Endothelial cell of umbilical vein (primary cell): ENCODE results near the gene CFAP99. TPM values are rescaled to one million over a fixed set of nuclear protein-coding genes. Genes with fewer than 3 reads are reported as not detected.

Source experiments
- BruUV-seq: library from RNA; stranded (reverse); fragments of 400-500 nt; replicated peaks from 2 replicates; lab custom pipeline; 2021; lab: Mats Ljungman, UMichigan
- CTCF ChIA-PET: fragments of 300-600, 350-600 bp; sonication (Branson Sonifier 250); formaldehyde crosslinking; loops from one replicate; lab custom pipeline; 2021; ENCODE audit warnings: antibody characterized with exemption, inconsistent platforms; lab: Charles Lee
- POLR2A ChIA-PET: fragments of 300-600, 350-600 bp; sonication (Branson Sonifier 250); formaldehyde crosslinking; loops from one replicate; lab custom pipeline; 2021; ENCODE audit warnings: antibody characterized with exemption, inconsistent platforms; lab: Charles Lee
- DNase-seq: peaks from one replicate; pipeline ENCODE4 v3.0.0-alpha.2; 2011; ENCODE audit warnings: low read depth, low spot score
- FAIRE-seq: peaks from 2 replicates; lab custom pipeline; 2011; peaks lifted over from hg19 to GRCh38; lab: Jason Lieb, UNC
- H2AFZ ChIP-seq: 2 replicates; pipeline ENCODE4 v1.6.0; 2012; ENCODE audit warnings: low read depth, low read length, control low read depth, inconsistent platforms
- H3K27ac ChIP-seq: 2 replicates; pipeline ENCODE4 v1.5.1; 2011; ENCODE audit warnings: low read depth, mild to moderate bottlenecking, control low read depth, low read length, moderate library complexity; ENCODE audit not compliant: insufficient read depth
- H3K27me3 ChIP-seq, 2 experiments: 2 replicates each; pipeline versions ENCODE4 v1.6.0 to v1.6.1; 2011; ENCODE audit warnings: low read length in 2 of 2, mixed read lengths in 1 of 2; ENCODE audit not compliant: control insufficient read depth in 2 of 2, insufficient read depth in 2 of 2
- H3K36me3 ChIP-seq, 2 experiments: 2 replicates in 1 of 2; 3 replicates in 1 of 2; pipeline ENCODE4 v1.5.1; 2011; ENCODE audit warnings: low read length in 2 of 2, mild to moderate bottlenecking in 1 of 2, moderate library complexity in 1 of 2; ENCODE audit not compliant: control insufficient read depth in 2 of 2, insufficient read depth in 2 of 2; ENCODE audit errors: extremely low read depth in 1 of 2
- H3K4me1 ChIP-seq: 3 replicates; pipeline ENCODE4 v1.5.1; 2011; ENCODE audit warnings: mild to moderate bottlenecking, low read length; ENCODE audit not compliant: control insufficient read depth, insufficient read depth; ENCODE audit errors: extremely low read depth
- H3K4me2 ChIP-seq: 2 replicates; pipeline ENCODE4 v1.6.1; 2011; ENCODE audit warnings: low read length, control low read depth, mixed read lengths; ENCODE audit not compliant: insufficient read depth
- H3K4me3 ChIP-seq, 3 experiments: fragments of 200-600 bp in 1 of 3; sonication (generic), shearing (Covaris generic) in 1 of 3; replicated peaks in 1 of 3; 2 replicates each; pipeline ENCODE4 v1.5.1; 2011 to 2016; ENCODE audit warnings: control low read depth in 3 of 3, low read length in 3 of 3, mild to moderate bottlenecking in 2 of 3, inconsistent platforms in 1 of 3, low read depth in 1 of 3, moderate library complexity in 1 of 3; ENCODE audit not compliant: insufficient read depth in 1 of 3
- H3K79me2 ChIP-seq: 2 replicates; pipeline ENCODE4 v1.6.0; 2012; ENCODE audit warnings: low read length, inconsistent platforms; ENCODE audit not compliant: control insufficient read depth, insufficient read depth
- H3K9ac ChIP-seq: replicated peaks from 2 replicates; pipeline ENCODE3; 2011; ENCODE audit warnings: low read length, control low read depth; ENCODE audit not compliant: insufficient read depth; ENCODE audit errors: extremely low read depth
- H3K9me1 ChIP-seq: replicated peaks from 3 replicates; pipeline ENCODE4 v1.6.0; 2011; ENCODE audit warnings: mild to moderate bottlenecking, low read length; ENCODE audit not compliant: control insufficient read depth, insufficient read depth; ENCODE audit errors: extremely low read depth
- H3K9me3 ChIP-seq: replicated peaks from 2 replicates; pipeline ENCODE4 v1.5.1; 2012; ENCODE audit warnings: low read length, inconsistent platforms; ENCODE audit not compliant: control insufficient read depth, insufficient read depth
- H4K20me1 ChIP-seq: replicated peaks from 2 replicates; pipeline ENCODE3; 2011; ENCODE audit warnings: mild to moderate bottlenecking, low read length; ENCODE audit not compliant: control insufficient read depth, insufficient read depth; ENCODE audit errors: extremely low read depth
- EZH2 ChIP-seq: IDR thresholded peaks from 2 replicates; pipeline ENCODE4 v1.6.1; 2012; ENCODE audit warnings: borderline replicate concordance, low read depth, mild to moderate bottlenecking, moderate library complexity, low read length, inconsistent platforms; ENCODE audit not compliant: severe bottlenecking
- FOS ChIP-seq: IDR thresholded peaks from 2 replicates; pipeline ENCODE4 v1.6.1; 2011; ENCODE audit warnings: mild to moderate bottlenecking, low read length, moderate library complexity, borderline replicate concordance; ENCODE audit not compliant: insufficient read depth
- GATA2 ChIP-seq: IDR thresholded peaks from 2 replicates; pipeline ENCODE4 v1.7.0; 2011; ENCODE audit warnings: low read depth, mild to moderate bottlenecking, moderate library complexity, mixed read lengths, low read length; ENCODE audit not compliant: insufficient read length, insufficient read depth
- JUN ChIP-seq: IDR thresholded peaks from 2 replicates; pipeline ENCODE4 v1.6.1; 2011; ENCODE audit warnings: borderline replicate concordance, low read depth; ENCODE audit not compliant: insufficient read length, insufficient read depth
- MYC ChIP-seq: IDR thresholded peaks from one replicate; pipeline ENCODE4 v1.6.1; 2011; ENCODE audit warnings: mild to moderate bottlenecking, low read depth, low read length
- POLR2A ChIP-seq: IDR thresholded peaks from 2 replicates; pipeline ENCODE4 v1.6.1; 2012; ENCODE audit warnings: low read depth, mild to moderate bottlenecking, control low read depth, low read length
- POLR2AphosphoS5 ChIP-seq: IDR thresholded peaks from 2 replicates; pipeline ENCODE4 v1.6.1; 2012; ENCODE audit warnings: low read depth, mild to moderate bottlenecking, control low read depth, low read length, moderate library complexity; ENCODE audit not compliant: insufficient read depth
- dilution Hi-C: fragments of 300-500 bp; cut with MboI; formaldehyde crosslinking; loops from one replicate; pipeline ENCODE4 v1.15.0; 2019; ENCODE audit warnings: low sequenced_read_pairs; ENCODE audit not compliant: extremely low pct_ligation_motif_present
- intact Hi-C: fragments of 100-400 bp; cut with micrococcal nuclease; formaldehyde crosslinking; loops from one replicate; pipeline ENCODE4 v1.10.0; 2022
- polyA plus RNA-seq, 4 experiments: library from polyadenylated mRNA; depleted of rRNA in 3 of 4; stranded (reverse) in 3 of 4; unstranded in 1 of 4; fragments of >200 nt; gene quantifications; 2 replicates each; pipeline versions ENCODE4 v1.2.1 to v1.2.3, GENCODE V29; 2011 to 2012; ENCODE audit warnings: missing spikeins in 1 of 4
- total RNA-seq: library from RNA; stranded (reverse); gene quantifications from 2 replicates; pipeline ENCODE4 v1.2.3, GENCODE V29; 2021
- TF ChIP-seq, protein P1 (sequence below), 2 donors: IDR thresholded peaks; 1 replicate in 1 of 2; 2 replicates in 1 of 2; pipeline ENCODE4 v1.5.1; 2011; ENCODE audit warnings: low read length in 2 of 2, mild to moderate bottlenecking in 2 of 2, moderate library complexity in 2 of 2, control low read depth in 1 of 2, inconsistent platforms in 1 of 2, low read depth in 1 of 2; ENCODE audit not compliant: insufficient read depth in 1 of 2; ENCODE audit errors: extremely low read depth in 1 of 2
- TF ChIP-seq, protein P2 (sequence below): IDR thresholded peaks from 2 replicates; pipeline ENCODE4 v1.6.1; 2011; ENCODE audit not compliant: insufficient read depth, insufficient read length

Gene CFAP99
- total and polyA plus RNA-seq, 2 donors (not counting 3 experiments of a cell fraction or from before 2014, with no cell fraction given): 0.03 TPM; not detected in 1

DNA sequence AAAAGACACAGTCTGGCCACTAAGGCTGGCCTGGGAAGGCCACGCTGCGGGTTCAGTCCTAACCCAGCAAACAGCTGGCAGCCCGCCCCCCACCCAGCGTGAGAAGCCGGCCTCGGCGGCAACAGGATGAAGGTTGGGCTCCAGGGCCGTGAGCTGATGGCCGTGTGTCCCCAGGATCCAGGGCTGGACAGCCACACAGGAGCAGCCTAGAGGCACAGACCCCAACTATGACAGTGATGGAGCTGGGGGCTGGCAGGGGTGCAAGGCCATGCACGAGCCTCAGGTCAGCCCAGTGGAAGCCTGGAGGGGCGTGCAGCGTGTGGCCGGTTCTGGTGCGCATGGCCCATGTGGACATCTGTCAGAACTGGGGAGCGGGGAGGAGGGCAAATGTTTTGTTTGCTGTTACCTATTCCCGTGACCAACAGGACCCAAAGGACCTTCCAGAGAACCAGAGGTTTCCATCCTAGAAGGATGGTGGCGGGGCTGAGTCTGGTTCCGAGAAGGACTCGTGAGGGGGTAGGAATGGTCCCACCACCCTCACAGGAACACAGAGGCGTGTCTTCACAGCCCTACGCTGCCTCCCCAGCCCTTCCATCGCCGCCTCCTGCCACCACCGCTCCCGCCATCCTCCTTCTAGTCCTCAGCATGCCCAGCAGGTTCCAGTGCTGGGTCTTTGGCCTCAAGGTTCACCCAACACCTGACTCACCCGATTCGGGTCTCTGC, 46.8 kb upstream of the CFAP99 start:
- H3K9me1 ChIP-seq: no peaks in the 10 kb centered on the region
- no peak overlapping the region for H3K4me2 ChIP-seq
- H3K9me3 ChIP-seq: no peaks in the 10 kb centered on the region
- H3K27ac ChIP-seq: no peak overlapping the region
- CTCF ChIA-PET: no interaction called here
- H3K4me1 ChIP-seq: no peaks in the 10 kb centered on the region
- FAIRE-seq: no peak
- BruUV-seq: no TSS peak
- no peak overlapping the region for H2AFZ ChIP-seq
- no peaks in the 10 kb centered on the region for H3K79me2 ChIP-seq
- intact Hi-C loops: no loop called here
- dilution Hi-C loops: no loop called here
- no peak for TF ChIP-seq POLR2AphosphoS5
- TF ChIP-seq, protein P1, sequence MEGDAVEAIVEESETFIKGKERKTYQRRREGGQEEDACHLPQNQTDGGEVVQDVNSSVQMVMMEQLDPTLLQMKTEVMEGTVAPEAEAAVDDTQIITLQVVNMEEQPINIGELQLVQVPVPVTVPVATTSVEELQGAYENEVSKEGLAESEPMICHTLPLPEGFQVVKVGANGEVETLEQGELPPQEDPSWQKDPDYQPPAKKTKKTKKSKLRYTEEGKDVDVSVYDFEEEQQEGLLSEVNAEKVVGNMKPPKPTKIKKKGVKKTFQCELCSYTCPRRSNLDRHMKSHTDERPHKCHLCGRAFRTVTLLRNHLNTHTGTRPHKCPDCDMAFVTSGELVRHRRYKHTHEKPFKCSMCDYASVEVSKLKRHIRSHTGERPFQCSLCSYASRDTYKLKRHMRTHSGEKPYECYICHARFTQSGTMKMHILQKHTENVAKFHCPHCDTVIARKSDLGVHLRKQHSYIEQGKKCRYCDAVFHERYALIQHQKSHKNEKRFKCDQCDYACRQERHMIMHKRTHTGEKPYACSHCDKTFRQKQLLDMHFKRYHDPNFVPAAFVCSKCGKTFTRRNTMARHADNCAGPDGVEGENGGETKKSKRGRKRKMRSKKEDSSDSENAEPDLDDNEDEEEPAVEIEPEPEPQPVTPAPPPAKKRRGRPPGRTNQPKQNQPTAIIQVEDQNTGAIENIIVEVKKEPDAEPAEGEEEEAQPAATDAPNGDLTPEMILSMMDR (IDR thresholded peaks at IDR 0.05; ENCODE audit: extremely low read depth in 1 of 2, insufficient read depth in 1 of 2, low read depth in 1 of 2, low read length in 2 of 2): no peak
- TF ChIP-seq, protein P2, sequence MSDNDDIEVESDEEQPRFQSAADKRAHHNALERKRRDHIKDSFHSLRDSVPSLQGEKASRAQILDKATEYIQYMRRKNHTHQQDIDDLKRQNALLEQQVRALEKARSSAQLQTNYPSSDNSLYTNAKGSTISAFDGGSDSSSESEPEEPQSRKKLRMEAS: no peak
- no peak for TF ChIP-seq POLR2A
- no peak for TF ChIP-seq EZH2
- no peak for TF ChIP-seq JUN
- no peak for TF ChIP-seq MYC
- TF ChIP-seq FOS: no peak
- no peak for TF ChIP-seq GATA2
- POLR2A ChIA-PET: no interaction called here
- H3K9ac ChIP-seq: no peak overlapping the region
- no peaks in the 10 kb centered on the region for H4K20me1 ChIP-seq
- no peak overlapping the region for H3K4me3 ChIP-seq
- no peaks in the 10 kb centered on the region for H3K27me3 ChIP-seq
- no peak for DNase-seq
- H3K36me3 ChIP-seq: no peaks in the 10 kb centered on the region
